ENCODE results near the gene ACRBP.

DNA sequence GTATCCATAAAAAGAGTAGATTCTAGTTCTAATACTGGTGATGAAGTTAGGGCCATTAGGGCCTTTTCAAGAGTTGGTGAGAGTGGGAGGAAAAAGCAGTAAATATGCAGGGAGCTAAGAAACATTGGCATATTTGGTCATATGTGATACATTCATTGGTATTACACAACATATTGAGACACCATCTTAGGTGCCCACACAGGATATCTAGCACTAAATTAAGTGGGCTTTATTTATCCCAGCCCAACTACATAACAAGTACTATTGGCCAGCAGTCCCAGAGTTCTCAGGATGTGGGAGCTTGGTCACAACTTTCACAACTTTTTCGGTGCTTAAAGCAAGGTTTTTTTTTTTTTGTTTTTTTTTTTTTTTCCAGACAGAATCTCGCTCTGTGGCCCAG is 17.7 kb upstream of the ACRBP start:
- no peak for TF ChIP-seq POLR2A (IDR thresholded peaks at IDR 0.05; ENCODE audit: low read depth, low read length)
- no peak for TF ChIP-seq POLR2AphosphoS5 (IDR thresholded peaks at IDR 0.05; ENCODE audit: low read depth, low read length)
- no peak for TF ChIP-seq SPI1 (IDR thresholded peaks at IDR 0.05; ENCODE audit: low read depth, low read length)
- TF ChIP-seq PAX5 (IDR thresholded peaks at IDR 0.05; ENCODE audit: insufficient read depth, low read length, severe bottlenecking): no peak
- TF ChIP-seq TAF1 (IDR thresholded peaks at IDR 0.05; ENCODE audit: low read depth, low read length): no peak
